A673 (cell line): ENCODE results near the gene DNMT3A. TPM values are rescaled to one million over a fixed set of nuclear protein-coding genes. Genes with fewer than 3 reads are reported as not detected.

Experiments
- BruUV-seq: library from RNA; stranded (reverse); fragments of 400-500 nt; replicated peaks from 2 replicates; lab custom pipeline; 2021; lab: Mats Ljungman, UMichigan
- CTCF ChIA-PET: fragments of 300-600 bp; sonication (Branson Sonifier 250); formaldehyde crosslinking; loops from one replicate; lab custom pipeline; 2022; ENCODE audit warnings: antibody characterized with exemption; lab: Charles Lee
- POLR2A ChIA-PET: fragments of 300-600 bp; sonication (Branson Sonifier 250); formaldehyde crosslinking; loops from one replicate; lab custom pipeline; 2022; ENCODE audit warnings: antibody characterized with exemption; ENCODE audit not compliant: low non-redundant PET; lab: Charles Lee
- DNase-seq: peaks from one replicate; pipeline ENCODE4 v3.0.0-alpha.2; 2015; ENCODE audit warnings: low spot score
- H3K27ac ChIP-seq: fragments of 200-600 bp; sonication (generic); 2 replicates; pipeline ENCODE4 v1.5.1; 2016; ENCODE audit warnings: mixed run types, low read depth, mild to moderate bottlenecking, mixed read lengths, antibody characterized with exemption, low read length; ENCODE audit not compliant: poor library complexity, severe bottlenecking
- H3K27me3 ChIP-seq: fragments of 200-600 bp; sonication (generic); replicated peaks from 2 replicates; pipeline ENCODE4 v1.6.1; 2017; ENCODE audit warnings: mixed run types, low read depth, mild to moderate bottlenecking, mixed read lengths, antibody characterized with exemption, low read length; ENCODE audit not compliant: insufficient read depth, poor library complexity
- H3K36me3 ChIP-seq: fragments of 200-600 bp; sonication (generic); 2 replicates; pipeline ENCODE4 v1.6.1; 2016; ENCODE audit warnings: mixed run types, mild to moderate bottlenecking, mixed read lengths, antibody characterized with exemption, low read length; ENCODE audit not compliant: insufficient read depth, poor library complexity, severe bottlenecking
- H3K4me1 ChIP-seq: fragments of 200-600 bp; sonication (generic); 2 replicates; pipeline ENCODE4 v1.6.1; 2017; ENCODE audit warnings: mixed run types, mild to moderate bottlenecking, mixed read lengths, antibody characterized with exemption, low read length; ENCODE audit not compliant: insufficient read depth, poor library complexity, severe bottlenecking
- H3K4me3 ChIP-seq: fragments of 200-600 bp; sonication (generic); 2 replicates; pipeline ENCODE4 v1.5.1; 2016; ENCODE audit warnings: low read depth, mixed run types, mild to moderate bottlenecking, mixed read lengths, low read length; ENCODE audit not compliant: poor library complexity, severe bottlenecking
- H3K9me3 ChIP-seq: fragments of 200-600 bp; sonication (generic); 2 replicates; pipeline ENCODE4 v1.6.1; 2016; ENCODE audit warnings: mixed run types, low read depth, mild to moderate bottlenecking, mixed read lengths, antibody characterized with exemption, low read length; ENCODE audit not compliant: poor library complexity, severe bottlenecking
- CTCF ChIP-seq: fragments of 300-800, 200-600 bp; sonication (generic); conservative IDR thresholded peaks from 2 replicates; pipeline ENCODE4 v1.5.1; 2017; ENCODE audit warnings: low read depth, mild to moderate bottlenecking, antibody characterized with exemption, low read length, moderate library complexity, mixed read lengths
- EZH2 ChIP-seq: fragments of 200-600 bp; sonication (generic); IDR thresholded peaks from 2 replicates; pipeline ENCODE4 v1.6.1; 2017; ENCODE audit warnings: borderline replicate concordance, low read depth, mild to moderate bottlenecking, mixed read lengths, antibody characterized with exemption, low read length; ENCODE audit not compliant: poor library complexity, severe bottlenecking
- intact Hi-C: fragments of 100-400 bp; cut with micrococcal nuclease; formaldehyde crosslinking; loops from one replicate; pipeline ENCODE4 v1.10.0; 2022; ENCODE audit not compliant: unreplicated experiment
- total RNA-seq: library from RNA; stranded (reverse); gene quantifications from 2 replicates; pipeline ENCODE4 v1.2.3, GENCODE V29; 2021

DNMT3A gene
- total RNA-seq, 1 experiment from 2014 or later = 109 TPM

GRCh38 chr2:25234738-25235137, 107.0 kb downstream of the DNMT3A start:
- Histone ChIP-seq H3K9me3 (no peaks in the 10 kb centered on the region), H3K27me3 (no peaks in the 10 kb centered on the region), H3K4me1 (no peaks in the 10 kb centered on the region), H3K36me3 (peaks cover 81% of the 10 kb centered on the region), H3K4me3 (no peak overlapping the region), H3K27ac (no peak overlapping the region)
- no peak for TF ChIP-seq CTCF
- no peak for TF ChIP-seq EZH2
- ChIA-PET POLR2A (no interaction called here), CTCF (no interaction called here)
- intact Hi-C loops = no loop called here
- BruUV-seq = no TSS peak
- DNase-seq = no peak

GRCh38 chr2:25233916-25234605, 107.7 kb downstream of the DNMT3A start:
- POLR2A ChIA-PET = no interaction called here
- Histone ChIP-seq H3K9me3 (no peaks in the 10 kb centered on the region), H3K27ac (no peak overlapping the region), H3K4me3 (no peak overlapping the region), H3K27me3 (no peaks in the 10 kb centered on the region), H3K4me1 (peaks cover 5% of the 10 kb centered on the region), H3K36me3 (peaks cover 74% of the 10 kb centered on the region)
- TF ChIP-seq EZH2 (no peak), CTCF (no peak)
- DNase-seq = no peak
- BruUV-seq = TSS peak; percentile 54
- CTCF ChIA-PET = no interaction called here
- intact Hi-C loops = no loop called here

GRCh38 chr2:25232248-25232825, 109.4 kb downstream of the DNMT3A start:
- Histone ChIP-seq H3K36me3 (peaks cover 57% of the 10 kb centered on the region), H3K27ac (no peak overlapping the region), H3K9me3 (no peaks in the 10 kb centered on the region), H3K27me3 (no peaks in the 10 kb centered on the region), H3K4me3 (no peak overlapping the region), H3K4me1 (peaks cover 12% of the 10 kb centered on the region)
- BruUV-seq = no TSS peak
- POLR2A ChIA-PET = no interaction called here
- CTCF ChIA-PET = no interaction called here
- intact Hi-C loops = no loop called here
- no peak for DNase-seq
- TF ChIP-seq CTCF = no peak
- TF ChIP-seq EZH2 = no peak
